MM.1S (cell line): ENCODE data around the gene SYTL3.

Experiments used
- DNase-seq: peaks from one replicate; pipeline ENCODE4 v3.0.0-alpha.2; 2015
- H2AFZ ChIP-seq: fragments of 300-600 bp; sonication (generic); 2 replicates; pipeline ENCODE4 v1.6.0; 2016; ENCODE audit warnings: antibody characterized with exemption, low read length
- H3F3A ChIP-seq: fragments of 300-600 bp; sonication (generic); 2 replicates; pipeline ENCODE4 v1.6.1; 2016; ENCODE audit warnings: mild to moderate bottlenecking, antibody characterized with exemption, low read length, moderate library complexity, mixed read lengths; ENCODE audit not compliant: insufficient read depth
- H3K27ac ChIP-seq: fragments of 300-600 bp; sonication (generic); 2 replicates; pipeline ENCODE4 v1.5.1; 2016; ENCODE audit warnings: mild to moderate bottlenecking, low read length
- H3K27me3 ChIP-seq: fragments of 300-600 bp; sonication (generic); replicated peaks from 2 replicates; pipeline ENCODE4 v1.6.0; 2016; ENCODE audit warnings: low read length; ENCODE audit not compliant: insufficient read depth
- H3K36me3 ChIP-seq: fragments of 300-600 bp; sonication (generic); replicated peaks from 2 replicates; pipeline ENCODE4 v1.6.1; 2016; ENCODE audit warnings: mild to moderate bottlenecking, low read length, mixed read lengths; ENCODE audit not compliant: insufficient read depth
- H3K4me1 ChIP-seq: fragments of 300-600 bp; sonication (generic); 2 replicates; pipeline ENCODE4 v1.6.1; 2016; ENCODE audit warnings: low read length, mixed read lengths
- H3K4me2 ChIP-seq: fragments of 300-600 bp; sonication (generic); 2 replicates; pipeline ENCODE4 v1.6.0; 2016; ENCODE audit warnings: low read depth, low read length
- H3K4me3 ChIP-seq: fragments of 300-600 bp; sonication (generic); 2 replicates; pipeline ENCODE4 v1.5.1; 2016; ENCODE audit warnings: low read length, mixed read lengths
- H3K79me2 ChIP-seq: fragments of 300-600 bp; sonication (generic); 2 replicates; pipeline ENCODE4 v1.6.1; 2016; ENCODE audit warnings: mixed run types, low read length, mixed read lengths
- H3K9ac ChIP-seq: fragments of 300-600 bp; sonication (generic); 2 replicates; pipeline ENCODE4 v1.6.1; 2016; ENCODE audit warnings: low read length, mixed read lengths
- H3K9me2 ChIP-seq: fragments of 300-600 bp; sonication (generic); replicated peaks from 2 replicates; pipeline ENCODE4 v1.6.1; 2016; ENCODE audit warnings: mild to moderate bottlenecking, low read length, mixed read lengths; ENCODE audit not compliant: insufficient read depth
- H3K9me3 ChIP-seq: fragments of 300-600 bp; sonication (generic); replicated peaks from 2 replicates; pipeline ENCODE4 v1.6.1; 2016; ENCODE audit warnings: mild to moderate bottlenecking, low read length, mixed read lengths; ENCODE audit not compliant: insufficient read depth
- H4K20me1 ChIP-seq: fragments of 300-600 bp; sonication (generic); 2 replicates; pipeline ENCODE4 v1.6.1; 2016; ENCODE audit warnings: mild to moderate bottlenecking, low read length, moderate library complexity, mixed read lengths; ENCODE audit not compliant: insufficient read depth
- EZH2 ChIP-seq: fragments of 300-600 bp; sonication (generic); optimal IDR thresholded peaks from 2 replicates; pipeline ENCODE3; 2017; ENCODE audit warnings: low read depth, mild to moderate bottlenecking, antibody characterized with exemption, low read length, mixed read lengths
- EZH2phosphoT487 ChIP-seq: fragments of 300-600 bp; sonication (generic); IDR thresholded peaks from 2 replicates; pipeline ENCODE4 v1.6.1; 2018; ENCODE audit warnings: antibody characterized with exemption, low read length
- TF ChIP-seq, protein P1 (sequence below): fragments of 300-600 bp; sonication (generic); IDR thresholded peaks from 2 replicates; pipeline ENCODE4 v1.5.1; 2016; ENCODE audit warnings: antibody characterized with exemption, low read length, mixed read lengths

SYTL3 gene

DNA sequence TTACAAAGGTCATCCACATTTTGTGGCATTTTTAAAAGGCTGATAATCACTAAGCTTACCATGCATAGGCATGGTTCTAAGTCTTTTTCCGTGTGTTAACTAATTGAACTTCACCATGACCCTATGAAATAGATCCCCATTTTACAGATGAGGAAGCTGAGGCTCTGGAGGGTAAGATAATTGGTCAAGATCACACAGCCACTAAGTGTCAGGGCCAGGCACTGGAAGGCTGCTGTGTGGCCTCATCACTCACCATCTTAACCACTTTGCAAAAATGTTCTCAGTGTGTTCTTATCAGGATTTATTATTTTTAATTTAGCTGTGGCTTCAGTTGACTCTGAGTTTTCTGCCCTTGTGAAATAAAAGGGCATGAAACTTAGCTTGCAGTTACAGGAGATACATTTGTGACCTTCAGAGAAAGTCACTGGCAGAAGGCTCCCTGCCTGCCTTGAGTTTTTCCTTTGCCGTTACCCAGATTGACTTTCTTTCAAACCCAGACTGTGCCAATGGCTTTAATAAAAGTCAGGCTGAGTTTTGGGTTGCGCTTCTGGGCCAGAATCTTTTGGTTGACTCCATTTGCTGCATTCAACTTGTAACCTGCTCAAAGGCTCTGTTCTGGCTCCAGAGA, 87.3 kb downstream of the SYTL3 start:
- no peaks in the 10 kb centered on the region for H3K9me2 ChIP-seq
- H3K79me2 ChIP-seq = no peaks in the 10 kb centered on the region
- no peak overlapping the region for H3K4me2 ChIP-seq
- no peaks in the 10 kb centered on the region for H3K27me3 ChIP-seq
- TF ChIP-seq EZH2phosphoT487 (no peak), EZH2 (no peak)
- TF ChIP-seq, protein P1, sequence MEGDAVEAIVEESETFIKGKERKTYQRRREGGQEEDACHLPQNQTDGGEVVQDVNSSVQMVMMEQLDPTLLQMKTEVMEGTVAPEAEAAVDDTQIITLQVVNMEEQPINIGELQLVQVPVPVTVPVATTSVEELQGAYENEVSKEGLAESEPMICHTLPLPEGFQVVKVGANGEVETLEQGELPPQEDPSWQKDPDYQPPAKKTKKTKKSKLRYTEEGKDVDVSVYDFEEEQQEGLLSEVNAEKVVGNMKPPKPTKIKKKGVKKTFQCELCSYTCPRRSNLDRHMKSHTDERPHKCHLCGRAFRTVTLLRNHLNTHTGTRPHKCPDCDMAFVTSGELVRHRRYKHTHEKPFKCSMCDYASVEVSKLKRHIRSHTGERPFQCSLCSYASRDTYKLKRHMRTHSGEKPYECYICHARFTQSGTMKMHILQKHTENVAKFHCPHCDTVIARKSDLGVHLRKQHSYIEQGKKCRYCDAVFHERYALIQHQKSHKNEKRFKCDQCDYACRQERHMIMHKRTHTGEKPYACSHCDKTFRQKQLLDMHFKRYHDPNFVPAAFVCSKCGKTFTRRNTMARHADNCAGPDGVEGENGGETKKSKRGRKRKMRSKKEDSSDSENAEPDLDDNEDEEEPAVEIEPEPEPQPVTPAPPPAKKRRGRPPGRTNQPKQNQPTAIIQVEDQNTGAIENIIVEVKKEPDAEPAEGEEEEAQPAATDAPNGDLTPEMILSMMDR = no peak
- H3K9me3 ChIP-seq = no peaks in the 10 kb centered on the region
- no peaks in the 10 kb centered on the region for H3K4me1 ChIP-seq
- no peak overlapping the region for H3K27ac ChIP-seq
- H3F3A ChIP-seq = no peaks in the 10 kb centered on the region
- DNase-seq = no peak
- no peak overlapping the region for H3K9ac ChIP-seq
- no peak overlapping the region for H2AFZ ChIP-seq
- no peaks in the 10 kb centered on the region for H3K36me3 ChIP-seq
- H3K4me3 ChIP-seq = no peak overlapping the region
- H4K20me1 ChIP-seq = no peaks in the 10 kb centered on the region

DNA sequence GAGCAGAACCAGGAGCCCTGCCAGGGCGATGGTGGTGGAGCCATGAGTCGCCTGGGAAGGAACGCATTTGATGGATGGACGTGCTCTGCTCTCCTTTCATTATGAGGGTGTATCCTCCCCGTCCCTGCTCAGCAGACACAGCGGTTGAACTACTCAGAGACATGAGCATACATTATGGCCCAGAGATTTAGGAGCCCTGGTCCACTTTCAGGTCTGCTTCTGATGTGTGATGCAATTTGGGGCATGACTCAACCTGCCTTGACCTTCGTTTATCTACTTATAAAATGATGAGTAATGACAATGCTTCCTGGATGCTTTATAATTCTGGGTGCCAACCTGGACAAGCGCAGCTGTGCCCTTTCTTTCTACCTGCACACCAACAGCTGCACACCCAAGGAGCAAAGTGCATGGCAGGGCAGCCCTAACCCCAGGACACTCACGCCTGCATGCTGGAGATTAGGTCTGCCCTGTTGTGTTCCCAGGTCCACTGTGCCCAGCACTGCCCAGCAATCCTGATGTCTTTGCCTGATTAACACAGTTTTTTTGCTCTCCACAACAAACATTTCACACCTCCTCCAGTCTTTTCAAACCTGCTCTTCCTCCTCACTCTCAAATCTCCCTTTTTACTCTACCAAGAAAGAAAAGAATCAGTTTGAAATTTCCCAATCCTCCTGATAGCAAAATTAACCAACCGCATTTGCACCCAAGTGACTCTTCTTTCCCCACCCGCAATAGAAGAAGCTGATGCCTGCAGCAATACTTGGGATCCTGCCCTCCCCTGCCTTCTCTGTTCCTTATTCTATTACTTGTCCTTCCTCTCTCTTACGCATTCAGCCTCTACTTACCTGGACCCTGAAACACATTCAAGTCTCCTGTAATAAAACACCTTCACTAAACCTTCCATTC, 88.1 kb downstream of the SYTL3 start:
- H3K4me2 ChIP-seq = no peak overlapping the region
- no peak overlapping the region for H3K27ac ChIP-seq
- H3K4me3 ChIP-seq = no peak overlapping the region
- no peak for DNase-seq
- no peaks in the 10 kb centered on the region for H4K20me1 ChIP-seq
- no peaks in the 10 kb centered on the region for H3K27me3 ChIP-seq
- TF ChIP-seq EZH2phosphoT487 (no peak), EZH2 (no peak)
- TF ChIP-seq, protein P1 = no peak
- H3K4me1 ChIP-seq = no peaks in the 10 kb centered on the region
- H3K9me3 ChIP-seq = no peaks in the 10 kb centered on the region
- no peak overlapping the region for H3K9ac ChIP-seq
- H3K9me2 ChIP-seq = no peaks in the 10 kb centered on the region
- no peaks in the 10 kb centered on the region for H3K79me2 ChIP-seq
- H3K36me3 ChIP-seq = no peaks in the 10 kb centered on the region
- no peak overlapping the region for H2AFZ ChIP-seq
- H3F3A ChIP-seq = no peaks in the 10 kb centered on the region

GRCh38 chr6:158739673-158740072, 89.8 kb downstream of the SYTL3 start:
- Histone ChIP-seq H3K36me3 (no peaks in the 10 kb centered on the region), H3K27ac (no peak overlapping the region), H3K79me2 (no peaks in the 10 kb centered on the region), H3K4me1 (no peaks in the 10 kb centered on the region), H3K9ac (no peak overlapping the region), H3K9me3 (no peaks in the 10 kb centered on the region), H3K4me3 (no peak overlapping the region), H3K9me2 (no peaks in the 10 kb centered on the region), H3K27me3 (no peaks in the 10 kb centered on the region), H2AFZ (no peak overlapping the region), H4K20me1 (no peaks in the 10 kb centered on the region), H3K4me2 (no peak overlapping the region), H3F3A (no peaks in the 10 kb centered on the region)
- TF ChIP-seq, protein P1 = no peak
- no peak for TF ChIP-seq EZH2phosphoT487
- TF ChIP-seq EZH2 = no peak
- DNase-seq = no peak
